GM12878 (cell line): ENCODE measurements around the gene CCDC177.
A peak's percentile ranks its signal among the peaks of the same experiment; 100 is the strongest.

Experiments
- CHD4 ChIP-seq: fragments of 200-600 bp; sonication (generic); IDR thresholded peaks from 2 replicates; pipeline ENCODE4 v1.6.1; 2016; ENCODE audit warnings: mild to moderate bottlenecking
- CTCF ChIP-seq, 3 experiments: IDR thresholded peaks in 2 of 3; conservative IDR thresholded peaks in 1 of 3; 2 replicates each; pipeline ENCODE4 v1.5.1; 2011; ENCODE audit warnings: low read depth in 3 of 3, low read length in 3 of 3, mild to moderate bottlenecking in 3 of 3, control low read depth in 2 of 3, moderate library complexity in 2 of 3, inconsistent platforms in 1 of 3, mixed read lengths in 1 of 3; ENCODE audit not compliant: control insufficient read depth in 2 of 3, insufficient read depth in 1 of 3; ENCODE audit errors: extremely low read depth in 1 of 3
- GABPA ChIP-seq: IDR thresholded peaks from 2 replicates; pipeline ENCODE4 v1.6.1; 2014; ENCODE audit warnings: antibody characterized with exemption, low read depth, mild to moderate bottlenecking, inconsistent platforms
- NFXL1 ChIP-seq: fragments of 450-650 bp; IDR thresholded peaks from 2 replicates; pipeline ENCODE4 v1.6.1; 2017; ENCODE audit warnings: antibody characterized with exemption, mild to moderate bottlenecking, borderline replicate concordance
- POLR2A ChIP-seq: IDR thresholded peaks from 2 replicates; pipeline ENCODE4 v1.6.1; 2011; ENCODE audit warnings: low read depth, mild to moderate bottlenecking, low read length
- POLR2AphosphoS5 ChIP-seq: IDR thresholded peaks from 2 replicates; pipeline ENCODE4 v1.6.1; 2011; ENCODE audit warnings: mild to moderate bottlenecking, low read length, inconsistent platforms
- RAD21 ChIP-seq: IDR thresholded peaks from 2 replicates; pipeline ENCODE4 v1.6.1; 2011; ENCODE audit warnings: mild to moderate bottlenecking, low read depth, low read length, moderate library complexity; ENCODE audit not compliant: insufficient read depth
- TBL1XR1 ChIP-seq: IDR thresholded peaks from 2 replicates; pipeline ENCODE4 v1.6.1; 2012; ENCODE audit warnings: low read depth, low read length, improper control_type of control experiment
- TF ChIP-seq, protein P1 (sequence below): IDR thresholded peaks from 2 replicates; pipeline ENCODE4 v1.6.1; 2012; ENCODE audit warnings: improper control_type of control experiment, low read depth, low read length; ENCODE audit not compliant: insufficient replicate concordance

DNA sequence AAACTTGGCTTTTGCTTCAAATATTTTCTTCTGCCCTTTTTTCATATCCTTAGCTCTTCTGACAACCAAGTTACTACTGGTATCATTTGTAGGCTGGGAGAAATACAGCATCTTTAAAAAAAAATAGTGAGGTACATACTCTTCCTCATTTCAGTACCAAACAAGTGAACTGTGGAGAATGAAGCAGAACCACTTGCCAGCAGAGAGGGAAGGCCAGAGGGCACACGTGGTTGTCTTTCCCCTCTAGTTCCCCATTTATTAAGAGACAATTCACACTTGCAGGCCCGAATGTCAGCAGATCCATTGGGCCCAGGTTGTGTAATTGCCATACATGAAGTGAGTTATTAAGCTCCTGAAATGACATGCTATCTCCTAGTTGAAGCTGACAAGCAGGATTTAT is 39.9 kb upstream of the CCDC177 start:
- TF ChIP-seq RAD21: no peak
- TF ChIP-seq CTCF (IDR thresholded peaks at IDR 0.05 in 2 of 3, conservative IDR thresholded peaks at IDR 0.05 in 1 of 3; ENCODE audit: control insufficient read depth in 2 of 3, extremely low read depth in 1 of 3, insufficient read depth in 1 of 3, low read depth in 3 of 3, low read length in 3 of 3): no peak
- no peak for TF ChIP-seq POLR2A
- TF ChIP-seq CHD4: no peak
- TF ChIP-seq POLR2AphosphoS5: 0 out of 2 replicates have a peak, but pooled peaks have one; percentile 54
- no peak for TF ChIP-seq NFXL1
- TF ChIP-seq TBL1XR1: no peak
- no peak for TF ChIP-seq GABPA
- TF ChIP-seq, protein P1, sequence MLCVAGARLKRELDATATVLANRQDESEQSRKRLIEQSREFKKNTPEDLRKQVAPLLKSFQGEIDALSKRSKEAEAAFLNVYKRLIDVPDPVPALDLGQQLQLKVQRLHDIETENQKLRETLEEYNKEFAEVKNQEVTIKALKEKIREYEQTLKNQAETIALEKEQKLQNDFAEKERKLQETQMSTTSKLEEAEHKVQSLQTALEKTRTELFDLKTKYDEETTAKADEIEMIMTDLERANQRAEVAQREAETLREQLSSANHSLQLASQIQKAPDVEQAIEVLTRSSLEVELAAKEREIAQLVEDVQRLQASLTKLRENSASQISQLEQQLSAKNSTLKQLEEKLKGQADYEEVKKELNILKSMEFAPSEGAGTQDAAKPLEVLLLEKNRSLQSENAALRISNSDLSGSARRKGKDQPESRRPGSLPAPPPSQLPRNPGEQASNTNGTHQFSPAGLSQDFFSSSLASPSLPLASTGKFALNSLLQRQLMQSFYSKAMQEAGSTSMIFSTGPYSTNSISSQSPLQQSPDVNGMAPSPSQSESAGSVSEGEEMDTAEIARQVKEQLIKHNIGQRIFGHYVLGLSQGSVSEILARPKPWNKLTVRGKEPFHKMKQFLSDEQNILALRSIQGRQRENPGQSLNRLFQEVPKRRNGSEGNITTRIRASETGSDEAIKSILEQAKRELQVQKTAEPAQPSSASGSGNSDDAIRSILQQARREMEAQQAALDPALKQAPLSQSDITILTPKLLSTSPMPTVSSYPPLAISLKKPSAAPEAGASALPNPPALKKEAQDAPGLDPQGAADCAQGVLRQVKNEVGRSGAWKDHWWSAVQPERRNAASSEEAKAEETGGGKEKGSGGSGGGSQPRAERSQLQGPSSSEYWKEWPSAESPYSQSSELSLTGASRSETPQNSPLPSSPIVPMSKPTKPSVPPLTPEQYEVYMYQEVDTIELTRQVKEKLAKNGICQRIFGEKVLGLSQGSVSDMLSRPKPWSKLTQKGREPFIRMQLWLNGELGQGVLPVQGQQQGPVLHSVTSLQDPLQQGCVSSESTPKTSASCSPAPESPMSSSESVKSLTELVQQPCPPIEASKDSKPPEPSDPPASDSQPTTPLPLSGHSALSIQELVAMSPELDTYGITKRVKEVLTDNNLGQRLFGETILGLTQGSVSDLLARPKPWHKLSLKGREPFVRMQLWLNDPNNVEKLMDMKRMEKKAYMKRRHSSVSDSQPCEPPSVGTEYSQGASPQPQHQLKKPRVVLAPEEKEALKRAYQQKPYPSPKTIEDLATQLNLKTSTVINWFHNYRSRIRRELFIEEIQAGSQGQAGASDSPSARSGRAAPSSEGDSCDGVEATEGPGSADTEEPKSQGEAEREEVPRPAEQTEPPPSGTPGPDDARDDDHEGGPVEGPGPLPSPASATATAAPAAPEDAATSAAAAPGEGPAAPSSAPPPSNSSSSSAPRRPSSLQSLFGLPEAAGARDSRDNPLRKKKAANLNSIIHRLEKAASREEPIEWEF: no peak
